CD4-positive, alpha-beta T cell treated with Interleukin-1 beta for 1 hour (primary cell): ENCODE data around the gene ATOX1.
A peak's percentile ranks its signal among the peaks of the same experiment; 100 is the strongest.

Experiments used
- DNase-seq, 2 donors: peaks; one replicate each; pipeline ENCODE4 v3.0.0-alpha.2; 2020 to 2022

The ATOX1 gene

DNA sequence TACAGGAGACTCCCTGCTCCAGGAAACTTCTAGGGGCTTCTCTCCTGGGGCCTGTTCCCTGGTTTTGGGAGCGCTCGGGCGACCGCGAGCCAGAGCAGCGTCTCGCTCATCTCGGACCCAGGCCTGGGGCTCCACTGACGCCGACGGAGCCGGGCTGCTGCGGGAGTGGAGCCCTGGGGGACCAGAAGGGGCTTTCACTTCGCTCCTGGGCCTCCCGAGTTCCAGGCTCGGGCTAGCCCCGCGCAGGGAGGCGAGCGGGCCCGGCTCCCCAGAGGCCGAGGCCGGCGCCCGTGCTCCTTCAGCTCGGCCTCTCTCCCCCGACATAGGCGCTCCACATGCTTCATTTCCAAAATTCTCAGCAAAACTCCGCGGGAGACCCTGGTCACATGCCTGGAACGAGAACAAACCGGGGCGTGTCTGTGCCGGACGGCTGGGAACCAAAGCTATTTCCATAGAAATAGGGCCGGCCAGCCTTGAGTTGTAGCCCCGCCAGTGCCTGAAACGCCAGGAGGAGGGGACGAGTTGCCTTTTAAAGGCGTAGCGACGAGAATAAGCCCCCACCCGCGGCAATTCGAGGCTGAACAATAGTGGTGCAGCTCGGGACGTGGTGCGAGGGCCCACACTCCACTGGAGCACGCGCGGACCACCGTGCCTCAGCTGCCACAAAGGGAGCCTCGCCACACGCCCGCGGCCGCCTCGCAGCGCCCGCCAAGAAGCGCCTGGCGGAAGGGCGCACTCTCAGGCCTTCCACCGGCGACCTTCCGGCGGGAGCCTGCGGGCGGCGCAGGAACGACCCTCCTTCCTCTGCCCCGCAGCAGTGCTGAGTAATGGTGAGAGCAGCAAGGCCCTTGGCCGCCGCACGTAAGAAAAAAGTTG lies 12.2 kb upstream of the ATOX1 start:
- peak in 1 of 2 donors; percentile 10 for DNase-seq

GRCh38 chr5:151766975-151767374 lies 8.5 kb upstream of the ATOX1 start:
- DNase-seq, result no peak

DNA sequence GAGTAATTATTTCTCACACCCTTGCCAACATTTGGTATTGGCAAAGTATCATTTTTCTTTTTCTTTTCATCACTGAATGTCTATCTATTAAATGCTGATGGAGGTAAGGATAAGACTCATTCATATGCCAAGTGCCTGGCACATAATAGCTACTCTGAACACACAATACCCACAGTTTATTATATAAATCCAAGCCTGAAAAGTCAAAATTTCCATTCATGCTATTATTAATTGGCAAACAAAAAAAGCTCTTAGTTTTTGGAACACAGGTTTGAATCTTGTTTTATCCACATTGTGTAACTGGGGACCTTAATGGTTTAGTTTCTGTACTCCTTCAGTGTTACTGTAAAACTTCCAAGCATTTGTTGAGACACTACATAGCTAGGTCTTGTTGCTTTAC lies 6.4 kb upstream of the ATOX1 start:
- no peak for DNase-seq

DNA sequence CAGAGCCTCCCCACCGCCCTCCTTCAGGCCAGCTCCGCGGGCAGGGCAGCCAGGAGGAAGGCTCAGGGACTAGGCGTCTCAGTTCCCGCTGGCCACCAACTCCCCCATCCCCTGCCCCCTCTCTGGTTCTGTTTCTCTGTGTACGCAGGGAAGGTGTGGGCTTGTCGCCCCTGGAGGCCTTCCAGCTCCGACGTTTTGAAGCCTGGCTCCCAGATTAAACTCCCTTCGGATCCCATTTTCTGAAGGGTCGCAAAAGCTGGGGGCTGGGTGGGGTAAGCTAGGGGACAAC lies 346 bp downstream of the ATOX1 start:
- peak in 1 of 2 donors; percentile 2 for DNase-seq

- DNase-seq, result peak; percentile 9 to 15
Observed at GRCh38 chr5:151757233-151758140, 944 bp downstream of the ATOX1 start.

DNA sequence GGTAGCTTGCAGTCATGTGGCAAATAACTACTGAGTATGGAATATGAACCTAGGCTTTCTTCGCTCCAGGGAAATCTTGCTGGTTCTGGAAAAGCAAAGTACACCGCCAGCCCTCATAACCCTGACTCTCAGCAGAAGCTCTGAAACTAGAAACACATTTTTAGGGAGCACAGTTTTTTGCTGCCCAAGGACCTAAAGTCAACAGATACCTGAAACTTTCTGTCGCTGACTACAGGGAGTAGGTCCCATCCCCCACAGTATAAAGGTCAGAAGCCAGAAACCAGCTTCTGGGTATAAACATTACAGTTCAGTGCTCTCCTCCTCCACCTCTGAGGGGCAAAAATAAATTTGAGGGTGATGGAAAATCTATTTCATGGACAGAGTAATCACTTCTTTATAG lies 3.0 kb downstream of the ATOX1 start:
- no peak for DNase-seq

GRCh38 chr5:151751593-151751992 lies 6.8 kb downstream of the ATOX1 start:
- no peak for DNase-seq

DNA sequence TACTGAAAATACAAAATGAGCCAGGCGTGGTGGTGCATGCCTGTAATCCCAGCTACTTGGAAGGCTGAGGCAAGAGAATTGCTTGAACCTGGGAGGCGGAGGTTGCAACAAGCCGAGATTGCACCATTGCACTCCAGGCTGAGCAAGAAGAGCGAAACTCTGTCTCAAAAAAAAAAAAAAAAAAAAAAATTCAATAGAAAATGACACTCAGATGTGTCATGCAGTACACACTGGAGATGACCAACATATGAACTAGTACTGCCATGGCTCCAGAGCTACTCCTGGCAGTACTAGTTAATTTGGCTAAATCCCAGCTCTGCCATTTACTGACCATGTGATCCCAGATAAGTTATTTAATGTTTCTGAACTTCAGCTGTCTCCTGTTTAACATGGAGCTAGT lies 7.3 kb downstream of the ATOX1 start:
- DNase-seq, result peak in 1 of 2 donors; percentile 21

GRCh38 chr5:151750121-151750520 lies 8.3 kb downstream of the ATOX1 start:
- no peak for DNase-seq

GRCh38 chr5:151745071-151745705 lies 13.2 kb downstream of the ATOX1 start:
- peak; percentile 45 to 70 for DNase-seq

- DNase-seq, result no peak
Observed at GRCh38 chr5:151743530-151743929, 14.9 kb downstream of the ATOX1 start.

DNA sequence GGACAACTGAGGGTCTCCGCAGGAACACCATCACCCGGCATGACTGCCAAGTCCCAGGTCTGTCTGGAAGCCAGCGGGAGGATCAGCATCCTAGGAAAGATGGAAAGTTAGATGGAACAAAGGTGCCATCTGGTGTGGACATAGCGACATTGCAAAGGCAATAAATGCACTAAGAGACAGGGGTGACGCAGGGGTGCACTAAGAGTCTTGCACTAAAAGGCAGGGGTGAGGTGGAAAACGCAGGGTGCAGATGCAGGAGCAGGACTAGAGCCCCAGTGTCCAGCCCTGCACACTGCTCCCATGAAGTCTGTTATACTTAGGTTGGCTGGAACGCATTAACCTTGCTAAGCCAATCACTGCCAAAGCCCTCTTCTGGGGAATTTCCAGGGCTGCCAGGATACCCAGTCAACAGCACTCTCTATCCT lies 15.5 kb downstream of the ATOX1 start:
- no peak for DNase-seq

- DNase-seq, result no peak
Observed at GRCh38 chr5:151741678-151742423, 16.6 kb downstream of the ATOX1 start.

DNA sequence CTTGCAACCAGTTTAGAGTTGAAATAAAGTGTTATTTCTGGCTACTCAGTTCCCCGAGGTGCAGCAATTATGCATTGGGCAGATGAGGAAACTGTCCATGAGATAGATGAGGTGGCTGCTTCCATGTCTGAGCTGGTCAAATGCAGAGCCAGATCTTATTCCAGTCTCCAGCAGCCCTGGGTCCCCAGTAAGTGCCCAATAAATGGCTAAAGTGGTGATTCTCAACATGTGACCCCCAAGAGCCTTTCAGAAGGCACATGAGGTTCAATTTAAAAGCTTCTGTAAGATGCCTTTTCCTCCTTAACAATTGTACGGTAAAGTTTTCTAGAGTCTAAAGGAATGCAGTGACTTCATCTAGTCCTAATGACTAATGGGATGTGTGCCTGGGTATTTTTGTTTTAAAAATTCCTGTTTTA lies 17.5 kb downstream of the ATOX1 start:
- DNase-seq, result no peak

- peak; percentile 51 to 63 for DNase-seq
Observed at GRCh38 chr5:151740336-151740942, 18.0 kb downstream of the ATOX1 start.

DNA sequence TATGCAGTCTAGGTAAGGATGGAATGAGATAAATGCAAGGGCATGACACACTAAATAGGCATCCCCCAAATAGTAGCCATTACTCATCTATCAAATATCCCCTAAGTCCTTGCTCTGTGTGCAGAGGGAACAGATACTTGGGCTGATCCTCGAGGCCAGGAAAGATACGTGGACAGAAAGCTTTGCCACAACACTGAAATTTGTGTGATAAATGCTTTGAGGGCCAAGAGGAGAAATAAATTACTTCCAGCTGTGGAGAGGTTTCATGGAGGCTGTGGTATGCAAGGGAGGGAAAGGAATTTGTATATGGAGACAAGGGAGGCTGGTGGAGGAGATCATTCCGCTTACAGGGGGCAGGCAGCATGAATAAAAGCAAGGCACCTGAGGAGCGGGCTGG lies 18.5 kb downstream of the ATOX1 start:
- DNase-seq, result no peak

DNA sequence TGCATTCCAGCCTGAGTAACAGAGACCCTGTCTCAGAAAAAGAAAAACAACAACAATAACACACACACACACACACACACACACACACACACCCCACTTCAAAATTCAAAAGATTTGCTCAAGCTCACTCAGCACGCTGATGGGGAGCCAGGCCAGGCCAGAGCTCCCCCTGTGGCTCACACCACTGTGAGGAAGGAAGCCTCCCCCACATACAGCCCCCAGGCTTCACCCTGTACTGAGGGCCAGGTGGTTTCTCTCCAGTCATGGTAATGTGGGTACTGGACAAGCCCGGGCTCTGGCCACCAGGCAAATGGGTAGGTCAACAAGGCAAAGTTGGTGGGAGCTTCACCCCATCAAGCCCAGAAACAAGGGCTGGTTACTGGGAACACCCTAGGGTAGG lies 19.0 kb downstream of the ATOX1 start:
- no peak for DNase-seq

DNA sequence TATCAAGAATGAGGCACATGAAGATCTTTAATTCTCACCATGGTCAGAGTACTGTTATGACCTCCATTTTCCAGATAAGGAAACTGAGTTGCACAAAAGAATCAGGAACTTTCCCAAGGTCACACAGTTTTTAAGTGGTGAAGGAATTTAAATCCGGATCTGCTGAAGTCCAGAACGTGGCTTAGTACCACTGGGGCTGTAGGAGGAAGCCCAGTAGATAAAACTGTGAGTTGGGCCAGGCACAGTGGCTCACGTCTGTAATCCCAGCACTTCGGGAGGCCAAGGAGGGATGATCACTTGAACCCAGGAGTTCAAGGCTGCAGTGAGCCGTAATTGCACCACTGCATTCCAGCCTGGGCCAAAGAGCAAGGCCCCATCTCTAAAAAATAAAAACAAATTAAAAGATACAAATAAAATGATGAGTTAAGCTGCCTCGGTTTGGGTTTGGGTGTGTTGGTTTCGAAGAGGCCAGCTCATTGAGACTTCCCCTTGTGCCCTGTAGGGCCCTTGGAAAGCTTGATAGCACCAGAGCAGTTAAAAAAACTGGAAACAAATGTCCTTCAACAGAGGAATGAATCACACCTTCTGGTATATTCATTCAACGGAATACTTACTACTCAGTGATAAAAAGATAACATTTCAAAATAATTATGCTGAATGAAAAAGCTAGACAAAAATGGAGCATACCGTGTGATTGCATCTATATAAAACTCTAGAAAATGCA lies 20.1 kb downstream of the ATOX1 start:
- DNase-seq, result no peak

GRCh38 chr5:151737431-151737830 lies 21.0 kb downstream of the ATOX1 start:
- no peak for DNase-seq

DNA sequence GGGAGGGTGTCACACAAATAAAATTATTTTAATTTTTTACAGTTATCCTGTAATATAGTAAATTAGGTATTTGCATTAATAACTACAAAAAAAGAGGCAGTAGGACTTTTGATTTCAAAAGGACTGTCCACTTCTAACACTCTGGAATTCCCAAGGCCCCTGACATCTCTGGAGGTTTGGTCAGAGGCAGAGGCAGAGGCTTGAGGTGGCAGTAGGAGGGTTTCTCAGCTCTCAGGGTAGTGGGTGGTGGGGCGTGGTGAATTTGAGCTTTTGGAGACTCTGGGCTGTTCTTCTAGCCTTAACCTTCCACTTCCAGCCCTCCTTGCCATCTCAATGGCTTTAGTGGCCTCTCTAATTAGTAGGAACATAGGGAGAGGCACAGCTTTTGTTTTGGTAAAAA lies 22.8 kb downstream of the ATOX1 start:
- DNase-seq, result no peak

DNA sequence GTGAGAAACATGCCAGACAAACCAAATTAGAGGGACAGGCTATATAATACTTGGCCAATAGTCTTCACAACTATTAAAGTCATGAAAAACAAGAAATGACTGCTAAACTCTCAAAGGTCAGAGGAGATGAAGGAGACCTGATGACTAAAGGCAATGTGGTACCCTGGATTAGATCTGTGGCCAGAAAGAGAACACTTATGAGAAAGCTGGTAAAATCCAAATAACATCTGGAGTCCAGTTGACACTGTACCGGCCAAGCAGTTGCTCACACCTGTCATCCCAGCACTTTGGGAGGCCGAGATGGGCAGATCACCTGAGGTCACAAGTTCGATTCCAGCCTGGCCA lies 24.4 kb downstream of the ATOX1 start:
- no peak for DNase-seq
